RPMI7951 (cell line): ENCODE data around the gene SIK3. TPM values are rescaled to one million over a fixed set of nuclear protein-coding genes. Genes with fewer than 3 reads are reported as not detected.
A peak's percentile ranks its signal among the peaks of the same experiment; 100 is the strongest.
"Not testable (repeated sequence)": the region's sequence is repeated elsewhere in the genome, so short reads cannot be mapped to it uniquely, and the experiment has no call there.

Source experiments
- DNase-seq: peaks from one replicate; pipeline ENCODE4 v3.0.0-alpha.2; 2012; ENCODE audit warnings: low read depth
- total RNA-seq: library from RNA; depleted of rRNA; stranded (reverse); fragments of >200 nt; shearing (Covaris generic); gene quantifications from 2 replicates; pipeline ENCODE4 v1.2.3, GENCODE V29; 2014

SIK3 gene
- total RNA-seq, 1 experiment from 2014 or later = 9.3 TPM

GRCh38 chr11:116842117-116842516 is 256.1 kb downstream of the SIK3 start:
- DNase-seq = no peak

- DNase-seq = no peak
Observed at GRCh38 chr11:116840746-116841296, 257.4 kb downstream of the SIK3 start.

GRCh38 chr11:116840224-116840745 is 257.9 kb downstream of the SIK3 start:
- no peak for DNase-seq

- no peak for DNase-seq
Observed at GRCh38 chr11:116838321-116839084, 259.7 kb downstream of the SIK3 start.

GRCh38 chr11:116837231-116838091 is 260.8 kb downstream of the SIK3 start, which contains the start of gene APOA1:
APOA1 (minus strand) TSS chr11:116837622; CDS start chr11:116837387, 235 bp downstream.
- DNase-seq = no peak

- DNase-seq = no peak
Observed at GRCh38 chr11:116836632-116836991, 261.6 kb downstream of the SIK3 start.

- peak; percentile 92 for DNase-seq
Observed at GRCh38 chr11:116835791-116836631, 262.2 kb downstream of the SIK3 start.

GRCh38 chr11:116835042-116835772 is 263.0 kb downstream of the SIK3 start:
- DNase-seq = no peak

GRCh38 chr11:116834535-116835041 is 263.6 kb downstream of the SIK3 start:
- DNase-seq = not testable (repeated sequence)

- no peak for DNase-seq
Observed at GRCh38 chr11:116833816-116834534, 264.3 kb downstream of the SIK3 start.

- no peak for DNase-seq
Observed at GRCh38 chr11:116833491-116833815, 264.8 kb downstream of the SIK3 start.

- no peak for DNase-seq
Observed at GRCh38 chr11:116832350-116833290, 265.6 kb downstream of the SIK3 start.

GRCh38 chr11:116831790-116832349 is 266.4 kb downstream of the SIK3 start:
- no peak for DNase-seq

- DNase-seq = no peak
Observed at GRCh38 chr11:116830184-116830912, 267.9 kb downstream of the SIK3 start.

- peak; percentile 26 for DNase-seq
Observed at GRCh38 chr11:116829525-116830183, 268.6 kb downstream of the SIK3 start, which contains the start of gene APOC3. APOC3 (plus strand) TSS chr11:116829907; CDS start chr11:116830583, 676 bp downstream.

- no peak for DNase-seq
Observed at GRCh38 chr11:116828632-116829524, 269.4 kb downstream of the SIK3 start.
